ENCODE measurements around the gene ARHGAP45. TPM values are rescaled to one million over a fixed set of nuclear protein-coding genes. Genes with fewer than 3 reads are reported as not detected.

The ARHGAP45 gene
- total RNA-seq, 1 experiment from 2014 or later, result 45.3 TPM

GRCh38 chr19:1102407-1103131 lies 35.6 kb downstream of the ARHGAP45 start:
- Histone ChIP-seq H3K9ac (ENCODE audit: low read length) (peak overlapping the region; percentile 70), H3K36me3 (ENCODE audit: low read depth, low read length) (no peaks in the 10 kb centered on the region; the same call in 1 of the 2 replicates), H4K20me1 (ENCODE audit: low read length) (peaks cover 3% of the 10 kb centered on the region; the same call in 1 of the 2 replicates), H2AFZ (ENCODE audit: low read length) (no peak overlapping the region), H3K4me1 (ENCODE audit: insufficient read depth, low read length) (peaks cover 41% of the 10 kb centered on the region), H3K9me3 (ENCODE audit: low read length) (no peaks in the 10 kb centered on the region), H3K27me3 (ENCODE audit: low read length) (no peaks in the 10 kb centered on the region), H3K79me2 (ENCODE audit: low read length) (peaks cover 6% of the 10 kb centered on the region; the same call in 1 of the 2 replicates), H3F3A (ENCODE audit: low read length, unreplicated experiment) (peaks cover 8% of the 10 kb centered on the region), H3K9me2 (replicated peaks; ENCODE audit: low read length) (no peaks in the 10 kb centered on the region), H3K27ac (ENCODE audit: low read length) (peak overlapping the region; percentile 94), H3K4me2 (ENCODE audit: low read length) (peak overlapping the region; percentile 65), H3K4me3 (ENCODE audit: low read length) (no peak overlapping the region)
- DNase-seq, result peak; percentile 96
- CTCF ChIA-PET, result no interaction called here
- POLR2A ChIA-PET (ENCODE audit: unreplicated experiment), result no interaction called here
- ATAC-seq, result peak; percentile 20
- TF ChIP-seq EZH2 (IDR thresholded peaks at IDR 0.05; ENCODE audit: low read length, unreplicated experiment) (no peak), EZH2phosphoT487 (IDR thresholded peaks at IDR 0.05; ENCODE audit: borderline replicate concordance, low read length) (no peak), CTCF (conservative IDR thresholded peaks at IDR 0.05; ENCODE audit: low read depth, low read length) (no peak)
- BruUV-seq (replicated peaks), result no TSS peak
- intact Hi-C loops (cut with micrococcal nuclease), result loop anchor here (5.0 to 10.0 kb wide), 3 partner anchors 35 to 75 kb away; partner anchors contain the start of genes ARHGAP45, CNN2 and SBNO2

GRCh38 chr19:1103132-1103707 lies 36.3 kb downstream of the ARHGAP45 start:
- Histone ChIP-seq H3F3A (ENCODE audit: low read length, unreplicated experiment) (peaks cover 8% of the 10 kb centered on the region), H3K27me3 (ENCODE audit: low read length) (no peaks in the 10 kb centered on the region), H3K79me2 (ENCODE audit: low read length) (peaks cover 6% of the 10 kb centered on the region; the same call in 1 of the 2 replicates), H3K4me3 (ENCODE audit: low read length) (peak overlapping the region; percentile 50; the same call in 1 of the 2 replicates), H3K27ac (ENCODE audit: low read length) (peak overlapping the region; percentile 94), H3K4me2 (ENCODE audit: low read length) (peak overlapping the region; percentile 66), H3K9me2 (replicated peaks; ENCODE audit: low read length) (no peaks in the 10 kb centered on the region), H3K4me1 (ENCODE audit: insufficient read depth, low read length) (peaks cover 37% of the 10 kb centered on the region), H3K36me3 (ENCODE audit: low read depth, low read length) (no peaks in the 10 kb centered on the region; the same call in 1 of the 2 replicates), H3K9ac (ENCODE audit: low read length) (peak overlapping the region; percentile 49), H4K20me1 (ENCODE audit: low read length) (peaks cover 3% of the 10 kb centered on the region; the same call in 1 of the 2 replicates), H2AFZ (ENCODE audit: low read length) (no peak overlapping the region), H3K9me3 (ENCODE audit: low read length) (no peaks in the 10 kb centered on the region)
- DNase-seq, result no peak
- no peak for ATAC-seq
- no peak for TF ChIP-seq CTCF (conservative IDR thresholded peaks at IDR 0.05; ENCODE audit: low read depth, low read length)
- TF ChIP-seq EZH2phosphoT487 (IDR thresholded peaks at IDR 0.05; ENCODE audit: borderline replicate concordance, low read length), result no peak
- TF ChIP-seq EZH2 (IDR thresholded peaks at IDR 0.05; ENCODE audit: low read length, unreplicated experiment), result no peak
- BruUV-seq (replicated peaks), result TSS peak; percentile 76
- ChIA-PET POLR2A (ENCODE audit: unreplicated experiment) (no interaction called here), CTCF (interaction anchor here (0.6 kb wide), 1 partner anchor 592 kb away, joined by 15 read pairs; no protein-coding TSS in a partner anchor)
- intact Hi-C loops (cut with micrococcal nuclease), result loop anchor here (5.0 to 10.0 kb wide), 3 partner anchors 36 to 76 kb away; partner anchors contain the start of genes ARHGAP45, CNN2 and SBNO2
